HEK293 (cell line): Measurements from ENCODE around the gene PHACTR1.

Experiments used
- CTCF ChIA-PET: fragments of 350-600 bp; formaldehyde crosslinking; extraction: SDS; loops from one replicate; lab custom pipeline; 2021; ENCODE audit warnings: antibody characterized with exemption; lab: Yijun Ruan, JAX
- POLR2A ChIA-PET: fragments of 300-600 bp; formaldehyde crosslinking; extraction: SDS; loops from one replicate; lab custom pipeline; 2020; ENCODE audit warnings: antibody characterized with exemption, inconsistent platforms; lab: Yijun Ruan, JAX
- H3K27ac ChIP-seq: fragments of 200-500 bp; sonication (Bioruptor generic); 2 replicates; pipeline ENCODE4 v1.5.1; 2014; ENCODE audit warnings: low read depth, low read length, control low read depth, inconsistent platforms; ENCODE audit errors: extremely low read depth
- H3K36me3 ChIP-seq, 2 experiments: fragments of 200-500 bp in 1 of 2; sonication (Bioruptor generic) in 1 of 2; 1 replicate in 1 of 2; 2 replicates in 1 of 2; pipeline ENCODE4 v1.5.1; 2014 to 2017; ENCODE audit warnings: inconsistent platforms in 2 of 2, low read length in 2 of 2; ENCODE audit not compliant: control insufficient read depth in 2 of 2, insufficient read depth in 1 of 2
- H3K4me1 ChIP-seq: fragments of 200-500 bp; sonication (Bioruptor generic); 2 replicates; pipeline ENCODE4 v1.5.1; 2014; ENCODE audit warnings: mild to moderate bottlenecking, low read length, inconsistent platforms; ENCODE audit not compliant: control insufficient read depth, insufficient read depth
- H3K4me3 ChIP-seq: 2 replicates; pipeline ENCODE4 v1.5.1; 2011; ENCODE audit warnings: low read depth, mild to moderate bottlenecking, control low read depth, low read length, moderate library complexity
- H3K9me3 ChIP-seq: fragments of 200-500 bp; sonication (Bioruptor generic); 2 replicates; pipeline ENCODE4 v1.5.1; 2014; ENCODE audit warnings: low read depth, low read length, inconsistent platforms; ENCODE audit not compliant: control insufficient read depth, insufficient read depth
- KLF7 ChIP-seq: fragments of 450-650 bp; formaldehyde crosslinking; IDR thresholded peaks from 2 replicates; pipeline ENCODE4 v1.5.1; 2016; ENCODE audit warnings: missing biosample characterization, missing genetic modification characterization, borderline replicate concordance
- KLF8 ChIP-seq: fragments of 450-650 bp; formaldehyde crosslinking; IDR thresholded peaks from 2 replicates; pipeline ENCODE4 v1.5.1; 2016; ENCODE audit warnings: missing biosample characterization, missing genetic modification characterization
- WT1 ChIP-seq: fragments of 450-650 bp; formaldehyde crosslinking; IDR thresholded peaks from 2 replicates; pipeline ENCODE4 v1.5.1; 2016; ENCODE audit warnings: missing biosample characterization, missing genetic modification characterization
- ZBTB48 ChIP-seq: fragments of 450-650 bp; formaldehyde crosslinking; IDR thresholded peaks from 2 replicates; pipeline ENCODE4 v1.5.1; 2016; ENCODE audit warnings: missing biosample characterization, missing genetic modification characterization
- ZEB2 ChIP-seq: fragments of 450-650 bp; formaldehyde crosslinking; IDR thresholded peaks from 2 replicates; pipeline ENCODE4 v1.5.1; 2016; ENCODE audit warnings: missing biosample characterization, missing genetic modification characterization
- ZNF157 ChIP-seq: fragments of 450-650 bp; formaldehyde crosslinking; IDR thresholded peaks from 2 replicates; pipeline ENCODE4 v1.5.1; 2016; ENCODE audit warnings: missing biosample characterization, missing genetic modification characterization
- ZNF23 ChIP-seq: fragments of 450-650 bp; formaldehyde crosslinking; IDR thresholded peaks from 2 replicates; pipeline ENCODE4 v1.5.1; 2016; ENCODE audit warnings: missing biosample characterization, missing genetic modification characterization, borderline replicate concordance
- ZNF416 ChIP-seq: fragments of 450-650 bp; formaldehyde crosslinking; IDR thresholded peaks from 2 replicates; pipeline ENCODE4 v1.5.1; 2016; ENCODE audit warnings: missing biosample characterization, missing genetic modification characterization
- ZNF423 ChIP-seq: fragments of 450-650 bp; formaldehyde crosslinking; IDR thresholded peaks from 2 replicates; pipeline ENCODE4 v1.5.1; 2016; ENCODE audit warnings: missing biosample characterization, missing genetic modification characterization
- ZNF510 ChIP-seq: fragments of 450-650 bp; formaldehyde crosslinking; IDR thresholded peaks from 2 replicates; pipeline ENCODE4 v1.5.1; 2018; ENCODE audit warnings: mild to moderate bottlenecking, missing genetic modification characterization, missing biosample characterization; ENCODE audit not compliant: insufficient replicate concordance
- ZNF610 ChIP-seq: fragments of 450-650 bp; formaldehyde crosslinking; IDR thresholded peaks from 2 replicates; pipeline ENCODE4 v1.5.1; 2016; ENCODE audit warnings: missing biosample characterization, missing genetic modification characterization, borderline replicate concordance
- ZNF654 ChIP-seq: fragments of 450-650 bp; formaldehyde crosslinking; IDR thresholded peaks from 2 replicates; pipeline ENCODE4 v1.5.1; 2016; ENCODE audit warnings: low read depth, missing biosample characterization, missing genetic modification characterization
- ZNF677 ChIP-seq: fragments of 450-650 bp; IDR thresholded peaks from 2 replicates; pipeline ENCODE4 v1.5.0; 2018; ENCODE audit warnings: missing biosample characterization, mild to moderate bottlenecking, missing genetic modification characterization, moderate library complexity
- ZNF747 ChIP-seq: fragments of 450-650 bp; formaldehyde crosslinking; IDR thresholded peaks from 2 replicates; pipeline ENCODE4 v1.5.1; 2016; ENCODE audit warnings: missing biosample characterization, missing genetic modification characterization
- ZNF791 ChIP-seq: fragments of 450-650 bp; formaldehyde crosslinking; IDR thresholded peaks from 2 replicates; pipeline ENCODE4 v1.5.1; 2016; ENCODE audit warnings: missing biosample characterization, missing genetic modification characterization
- TF ChIP-seq, protein P1 (sequence below): fragments of 450-650 bp; formaldehyde crosslinking; IDR thresholded peaks from 2 replicates; pipeline ENCODE4 v1.5.1; 2016; ENCODE audit warnings: missing biosample characterization, missing genetic modification characterization
- TF ChIP-seq, protein P2 (sequence below): fragments of 450-650 bp; formaldehyde crosslinking; IDR thresholded peaks from 2 replicates; pipeline ENCODE4 v1.5.1; 2017; ENCODE audit warnings: missing biosample characterization, missing genetic modification characterization
- TF ChIP-seq, protein P3 (sequence below): fragments of 450-650 bp; formaldehyde crosslinking; IDR thresholded peaks from 2 replicates; pipeline ENCODE4 v1.5.1; 2016; ENCODE audit warnings: missing biosample characterization, missing genetic modification characterization
- TF ChIP-seq, protein P4 (sequence below): fragments of 450-650 bp; formaldehyde crosslinking; IDR thresholded peaks from 2 replicates; pipeline ENCODE4 v1.5.1; 2016; ENCODE audit warnings: missing biosample characterization, missing genetic modification characterization
- TF ChIP-seq, protein P5 (sequence below): fragments of 450-650 bp; formaldehyde crosslinking; IDR thresholded peaks from 2 replicates; pipeline ENCODE4 v1.5.1; 2016; ENCODE audit warnings: missing biosample characterization, missing genetic modification characterization, borderline replicate concordance
- TF ChIP-seq, protein P6 (sequence below): fragments of 450-650 bp; formaldehyde crosslinking; IDR thresholded peaks from 2 replicates; pipeline ENCODE4 v1.5.1; 2016; ENCODE audit warnings: missing biosample characterization, missing genetic modification characterization

The PHACTR1 gene

DNA sequence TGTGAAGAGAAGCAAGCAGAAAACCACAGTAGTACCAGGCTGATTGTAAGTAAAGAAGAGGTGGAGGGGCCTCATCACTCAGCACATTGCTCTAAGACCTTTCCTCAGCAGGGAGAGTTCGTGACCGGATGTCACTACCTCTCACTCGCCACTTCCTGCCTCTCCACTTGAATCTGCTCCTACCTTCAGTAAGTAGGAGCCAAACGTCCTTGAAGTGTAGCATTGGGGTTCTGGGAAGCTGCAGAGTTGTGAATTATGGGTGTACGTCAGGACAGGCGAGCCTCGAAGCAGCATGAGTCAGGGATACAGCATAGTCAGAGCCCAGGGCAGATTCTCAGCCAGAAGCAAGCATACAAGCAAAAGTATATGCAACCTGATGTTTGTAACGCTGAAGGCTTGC, 224.9 kb downstream of the PHACTR1 start:
- no peaks in the 10 kb centered on the region for H3K9me3 ChIP-seq
- POLR2A ChIA-PET, result no interaction called here
- no peak overlapping the region for H3K27ac ChIP-seq
- no peaks in the 10 kb centered on the region for H3K36me3 ChIP-seq
- CTCF ChIA-PET, result interaction anchor here (0.7 kb wide), 1 partner anchor 86 kb away, joined by 3 read pairs; no protein-coding TSS in a partner anchor
- TF ChIP-seq ZNF610, result no peak
- TF ChIP-seq, protein P1, sequence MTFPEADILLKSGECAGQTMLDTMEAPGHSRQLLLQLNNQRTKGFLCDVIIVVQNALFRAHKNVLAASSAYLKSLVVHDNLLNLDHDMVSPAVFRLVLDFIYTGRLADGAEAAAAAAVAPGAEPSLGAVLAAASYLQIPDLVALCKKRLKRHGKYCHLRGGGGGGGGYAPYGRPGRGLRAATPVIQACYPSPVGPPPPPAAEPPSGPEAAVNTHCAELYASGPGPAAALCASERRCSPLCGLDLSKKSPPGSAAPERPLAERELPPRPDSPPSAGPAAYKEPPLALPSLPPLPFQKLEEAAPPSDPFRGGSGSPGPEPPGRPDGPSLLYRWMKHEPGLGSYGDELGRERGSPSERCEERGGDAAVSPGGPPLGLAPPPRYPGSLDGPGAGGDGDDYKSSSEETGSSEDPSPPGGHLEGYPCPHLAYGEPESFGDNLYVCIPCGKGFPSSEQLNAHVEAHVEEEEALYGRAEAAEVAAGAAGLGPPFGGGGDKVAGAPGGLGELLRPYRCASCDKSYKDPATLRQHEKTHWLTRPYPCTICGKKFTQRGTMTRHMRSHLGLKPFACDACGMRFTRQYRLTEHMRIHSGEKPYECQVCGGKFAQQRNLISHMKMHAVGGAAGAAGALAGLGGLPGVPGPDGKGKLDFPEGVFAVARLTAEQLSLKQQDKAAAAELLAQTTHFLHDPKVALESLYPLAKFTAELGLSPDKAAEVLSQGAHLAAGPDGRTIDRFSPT (tag by site-specific recombination), result no peak
- TF ChIP-seq, protein P2, sequence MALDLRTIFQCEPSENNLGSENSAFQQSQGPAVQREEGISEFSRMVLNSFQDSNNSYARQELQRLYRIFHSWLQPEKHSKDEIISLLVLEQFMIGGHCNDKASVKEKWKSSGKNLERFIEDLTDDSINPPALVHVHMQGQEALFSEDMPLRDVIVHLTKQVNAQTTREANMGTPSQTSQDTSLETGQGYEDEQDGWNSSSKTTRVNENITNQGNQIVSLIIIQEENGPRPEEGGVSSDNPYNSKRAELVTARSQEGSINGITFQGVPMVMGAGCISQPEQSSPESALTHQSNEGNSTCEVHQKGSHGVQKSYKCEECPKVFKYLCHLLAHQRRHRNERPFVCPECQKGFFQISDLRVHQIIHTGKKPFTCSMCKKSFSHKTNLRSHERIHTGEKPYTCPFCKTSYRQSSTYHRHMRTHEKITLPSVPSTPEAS (tag by site-specific recombination), result no peak
- TF ChIP-seq ZNF677, result no peak
- TF ChIP-seq ZNF654 (tag by site-specific recombination), result no peak
- TF ChIP-seq, protein P3, sequence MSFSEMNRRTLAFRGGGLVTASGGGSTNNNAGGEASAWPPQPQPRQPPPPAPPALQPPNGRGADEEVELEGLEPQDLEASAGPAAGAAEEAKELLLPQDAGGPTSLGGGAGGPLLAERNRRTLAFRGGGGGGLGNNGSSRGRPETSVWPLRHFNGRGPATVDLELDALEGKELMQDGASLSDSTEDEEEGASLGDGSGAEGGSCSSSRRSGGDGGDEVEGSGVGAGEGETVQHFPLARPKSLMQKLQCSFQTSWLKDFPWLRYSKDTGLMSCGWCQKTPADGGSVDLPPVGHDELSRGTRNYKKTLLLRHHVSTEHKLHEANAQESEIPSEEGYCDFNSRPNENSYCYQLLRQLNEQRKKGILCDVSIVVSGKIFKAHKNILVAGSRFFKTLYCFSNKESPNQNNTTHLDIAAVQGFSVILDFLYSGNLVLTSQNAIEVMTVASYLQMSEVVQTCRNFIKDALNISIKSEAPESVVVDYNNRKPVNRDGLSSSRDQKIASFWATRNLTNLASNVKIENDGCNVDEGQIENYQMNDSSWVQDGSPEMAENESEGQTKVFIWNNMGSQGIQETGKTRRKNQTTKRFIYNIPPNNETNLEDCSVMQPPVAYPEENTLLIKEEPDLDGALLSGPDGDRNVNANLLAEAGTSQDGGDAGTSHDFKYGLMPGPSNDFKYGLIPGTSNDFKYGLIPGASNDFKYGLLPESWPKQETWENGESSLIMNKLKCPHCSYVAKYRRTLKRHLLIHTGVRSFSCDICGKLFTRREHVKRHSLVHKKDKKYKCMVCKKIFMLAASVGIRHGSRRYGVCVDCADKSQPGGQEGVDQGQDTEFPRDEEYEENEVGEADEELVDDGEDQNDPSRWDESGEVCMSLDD (tag by site-specific recombination), result no peak
- TF ChIP-seq ZBTB48, result no peak
- no peak for TF ChIP-seq ZNF23 (tag by site-specific recombination)
- TF ChIP-seq ZNF747, result no peak
- no peak for TF ChIP-seq ZNF791
- no peak for TF ChIP-seq KLF8 (tag by site-specific recombination)
- no peak for TF ChIP-seq ZNF157 (tag by site-specific recombination)
- no peak for TF ChIP-seq KLF7 (tag by site-specific recombination)
- TF ChIP-seq, protein P4, sequence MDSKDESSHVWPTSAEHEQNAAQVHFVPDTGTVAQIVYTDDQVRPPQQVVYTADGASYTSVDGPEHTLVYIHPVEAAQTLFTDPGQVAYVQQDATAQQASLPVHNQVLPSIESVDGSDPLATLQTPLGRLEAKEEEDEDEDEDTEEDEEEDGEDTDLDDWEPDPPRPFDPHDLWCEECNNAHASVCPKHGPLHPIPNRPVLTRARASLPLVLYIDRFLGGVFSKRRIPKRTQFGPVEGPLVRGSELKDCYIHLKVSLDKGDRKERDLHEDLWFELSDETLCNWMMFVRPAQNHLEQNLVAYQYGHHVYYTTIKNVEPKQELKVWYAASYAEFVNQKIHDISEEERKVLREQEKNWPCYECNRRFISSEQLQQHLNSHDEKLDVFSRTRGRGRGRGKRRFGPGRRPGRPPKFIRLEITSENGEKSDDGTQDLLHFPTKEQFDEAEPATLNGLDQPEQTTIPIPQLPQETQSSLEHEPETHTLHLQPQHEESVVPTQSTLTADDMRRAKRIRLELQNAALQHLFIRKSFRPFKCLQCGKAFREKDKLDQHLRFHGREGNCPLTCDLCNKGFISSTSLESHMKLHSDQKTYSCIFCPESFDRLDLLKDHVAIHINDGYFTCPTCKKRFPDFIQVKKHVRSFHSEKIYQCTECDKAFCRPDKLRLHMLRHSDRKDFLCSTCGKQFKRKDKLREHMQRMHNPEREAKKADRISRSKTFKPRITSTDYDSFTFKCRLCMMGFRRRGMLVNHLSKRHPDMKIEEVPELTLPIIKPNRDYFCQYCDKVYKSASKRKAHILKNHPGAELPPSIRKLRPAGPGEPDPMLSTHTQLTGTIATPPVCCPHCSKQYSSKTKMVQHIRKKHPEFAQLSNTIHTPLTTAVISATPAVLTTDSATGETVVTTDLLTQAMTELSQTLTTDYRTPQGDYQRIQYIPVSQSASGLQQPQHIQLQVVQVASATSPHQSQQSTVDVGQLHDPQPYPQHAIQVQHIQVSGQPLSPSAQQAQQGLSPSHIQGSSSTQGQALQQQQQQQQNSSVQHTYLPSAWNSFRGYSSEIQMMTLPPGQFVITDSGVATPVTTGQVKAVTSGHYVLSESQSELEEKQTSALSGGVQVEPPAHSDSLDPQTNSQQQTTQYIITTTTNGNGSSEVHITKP (tag by site-specific recombination), result no peak
- H3K4me1 ChIP-seq, result no peaks in the 10 kb centered on the region
- H3K4me3 ChIP-seq, result no peak overlapping the region

DNA sequence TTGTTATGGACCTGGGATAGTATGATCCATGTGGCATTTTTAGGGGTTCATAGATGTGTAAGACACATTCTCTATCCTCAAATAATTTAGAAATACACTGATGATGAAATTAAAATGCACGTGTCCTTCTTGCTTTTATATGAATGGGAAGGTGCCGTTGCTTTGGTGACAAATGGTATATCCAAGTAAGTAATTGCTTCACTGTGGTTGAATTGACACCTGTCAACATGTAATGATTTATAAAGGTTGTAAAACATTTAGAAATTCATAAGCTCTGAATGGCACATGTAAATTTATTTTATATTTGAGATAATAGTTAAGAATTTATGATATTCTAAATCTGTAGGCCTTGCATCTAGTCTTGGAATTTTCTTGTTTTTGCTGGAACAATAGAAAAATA, 227.0 kb downstream of the PHACTR1 start:
- POLR2A ChIA-PET, result no interaction called here
- Histone ChIP-seq H3K4me1 (no peaks in the 10 kb centered on the region), H3K27ac (no peak overlapping the region), H3K4me3 (no peak overlapping the region), H3K36me3 (no peaks in the 10 kb centered on the region), H3K9me3 (no peaks in the 10 kb centered on the region)
- CTCF ChIA-PET, result interaction anchor here (0.7 kb wide), 1 partner anchor 58 kb away, joined by 3 read pairs; no protein-coding TSS in a partner anchor
- no peak for TF ChIP-seq ZEB2 (tag by site-specific recombination)
- no peak for TF ChIP-seq ZNF423 (tag by site-specific recombination)
- TF ChIP-seq, protein P5, sequence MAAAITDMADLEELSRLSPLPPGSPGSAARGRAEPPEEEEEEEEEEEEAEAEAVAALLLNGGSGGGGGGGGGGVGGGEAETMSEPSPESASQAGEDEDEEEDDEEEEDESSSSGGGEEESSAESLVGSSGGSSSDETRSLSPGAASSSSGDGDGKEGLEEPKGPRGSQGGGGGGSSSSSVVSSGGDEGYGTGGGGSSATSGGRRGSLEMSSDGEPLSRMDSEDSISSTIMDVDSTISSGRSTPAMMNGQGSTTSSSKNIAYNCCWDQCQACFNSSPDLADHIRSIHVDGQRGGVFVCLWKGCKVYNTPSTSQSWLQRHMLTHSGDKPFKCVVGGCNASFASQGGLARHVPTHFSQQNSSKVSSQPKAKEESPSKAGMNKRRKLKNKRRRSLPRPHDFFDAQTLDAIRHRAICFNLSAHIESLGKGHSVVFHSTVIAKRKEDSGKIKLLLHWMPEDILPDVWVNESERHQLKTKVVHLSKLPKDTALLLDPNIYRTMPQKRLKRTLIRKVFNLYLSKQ (tag by site-specific recombination), result no peak
- TF ChIP-seq ZNF416 (tag by site-specific recombination), result no peak
- TF ChIP-seq ZNF510 (tag by site-specific recombination), result no peak
- no peak for TF ChIP-seq KLF8 (tag by site-specific recombination)
- TF ChIP-seq WT1 (tag by site-specific recombination), result no peak
- TF ChIP-seq, protein P6, sequence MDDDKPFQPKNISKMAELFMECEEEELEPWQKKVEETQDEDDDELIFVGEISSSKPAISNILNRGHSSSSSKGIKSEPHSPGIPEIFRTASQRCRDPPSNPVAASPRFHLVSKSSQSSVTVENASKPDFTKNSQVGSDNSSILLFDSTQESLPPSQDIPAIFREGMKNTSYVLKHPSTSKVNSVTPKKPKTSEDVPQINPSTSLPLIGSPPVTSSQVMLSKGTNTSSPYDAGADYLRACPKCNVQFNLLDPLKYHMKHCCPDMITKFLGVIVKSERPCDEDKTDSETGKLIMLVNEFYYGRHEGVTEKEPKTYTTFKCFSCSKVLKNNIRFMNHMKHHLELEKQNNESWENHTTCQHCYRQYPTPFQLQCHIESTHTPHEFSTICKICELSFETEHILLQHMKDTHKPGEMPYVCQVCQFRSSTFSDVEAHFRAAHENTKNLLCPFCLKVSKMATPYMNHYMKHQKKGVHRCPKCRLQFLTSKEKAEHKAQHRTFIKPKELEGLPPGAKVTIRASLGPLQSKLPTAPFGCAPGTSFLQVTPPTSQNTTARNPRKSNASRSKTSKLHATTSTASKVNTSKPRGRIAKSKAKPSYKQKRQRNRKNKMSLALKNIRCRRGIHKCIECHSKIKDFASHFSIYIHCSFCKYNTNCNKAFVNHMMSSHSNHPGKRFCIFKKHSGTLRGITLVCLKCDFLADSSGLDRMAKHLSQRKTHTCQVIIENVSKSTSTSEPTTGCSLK (tag by site-specific recombination), result no peak
